ENCODE data around the gene REX1BD.

DNA sequence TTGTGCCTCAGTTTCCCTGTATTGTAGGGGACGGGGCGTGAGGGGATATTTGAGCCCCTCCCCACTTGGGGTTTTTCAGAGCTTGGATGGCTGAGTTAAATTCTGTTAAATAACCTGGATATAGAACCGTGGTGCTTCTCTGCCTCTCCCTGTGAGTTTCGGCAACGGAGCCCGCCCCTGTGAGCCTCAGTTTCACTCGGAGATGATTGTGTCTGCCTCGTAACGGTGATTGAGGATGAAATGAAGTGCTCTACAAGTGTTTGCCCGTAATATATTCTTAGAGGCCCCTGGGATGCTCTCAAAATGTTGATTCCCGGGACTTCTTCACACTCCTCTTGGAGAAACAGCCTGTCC is 30.4 kb upstream of the REX1BD start:
- TF ChIP-seq EZH2 (IDR thresholded peaks at IDR 0.05; ENCODE audit: insufficient read depth, poor library complexity, severe bottlenecking) (no peak), EZH2phosphoT487 (IDR thresholded peaks at IDR 0.05; ENCODE audit: insufficient read depth, low read depth) (no peak)

Data from GM23248 (cell line).